Right ventricle myocardium inferior (tissue), 1 donor: ENCODE data around the gene CHMP3. TPM values are rescaled to one million over a fixed set of nuclear protein-coding genes. Genes with fewer than 3 reads are reported as not detected.
"Not testable (repeated sequence)": the region's sequence is repeated elsewhere in the genome, so short reads cannot be mapped to it uniquely, and the experiment has no call there.

Experiments used
- ATAC-seq: fragments of 200-7000 bp; cut with Tn5 transposase; one replicate; pipeline ENCODE4 v1.9.1; 2020; ENCODE audit warnings: mild to moderate bottlenecking, moderate library complexity
- DNase-seq: peaks from one replicate; pipeline ENCODE4 v3.0.0; 2021; ENCODE audit errors: missing footprints
- intact Hi-C: fragments of 100-400 bp; cut with DNase I; formaldehyde crosslinking; loops from one replicate; pipeline ENCODE4 v1.11.0; 2022
- total RNA-seq: library from RNA; stranded (reverse); fragmentation: NEBNext Ultra II Directional; extraction: Animal tissue kit (Norgen Biotek cat#: 25700); gene quantifications from one replicate; pipeline ENCODE4 v1.2.1, GENCODE V29; 2021
- donor health status: DM: no; HTN: yes; CAD: no; lungs with severe emphysema.

CHMP3 gene
- total RNA-seq, 1 donor from 2014 or later: 171 TPM

DNA sequence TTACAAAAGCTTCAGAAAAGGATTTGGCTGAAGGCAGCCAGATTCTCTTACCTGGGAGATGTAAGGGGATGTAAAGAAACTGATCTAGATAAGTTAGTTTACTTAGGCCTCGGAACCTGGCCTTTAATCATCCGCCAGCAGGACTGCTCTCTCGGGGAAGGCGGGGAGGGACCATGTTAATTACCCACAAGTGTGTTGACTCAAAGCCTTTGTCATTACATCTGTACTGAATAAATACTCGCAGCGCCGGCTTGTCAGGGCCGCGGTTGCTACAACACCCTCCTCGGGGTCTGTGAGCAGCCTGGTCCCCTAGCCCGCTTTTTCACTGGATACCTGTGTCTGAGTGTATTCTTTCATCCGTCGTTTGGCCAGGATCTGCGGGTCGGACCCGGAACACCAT, 6.7 kb downstream of the CHMP3 start:
- no peak for ATAC-seq
- intact Hi-C loops: no loop called here
- no peak for DNase-seq

DNA sequence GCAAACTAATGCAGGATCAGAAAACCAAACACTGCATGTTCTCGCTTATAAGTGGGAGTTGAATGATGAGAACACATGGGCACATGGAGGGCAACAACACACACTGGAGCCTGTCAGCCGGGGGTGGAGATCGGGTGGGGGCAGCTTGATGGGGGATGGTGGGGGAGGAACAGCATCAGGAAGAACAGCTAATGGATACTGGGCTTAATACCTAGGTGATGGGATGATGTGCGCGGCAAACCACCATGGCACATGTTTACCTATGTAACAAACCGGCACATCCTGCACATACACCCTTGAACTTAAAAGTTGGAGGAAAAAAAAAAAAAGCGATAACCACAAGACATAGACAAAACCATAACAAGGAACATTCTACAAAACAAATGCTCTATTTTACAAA, 10.4 kb downstream of the CHMP3 start:
- DNase-seq: no peak
- intact Hi-C loops: no loop called here
- no peak for ATAC-seq

DNA sequence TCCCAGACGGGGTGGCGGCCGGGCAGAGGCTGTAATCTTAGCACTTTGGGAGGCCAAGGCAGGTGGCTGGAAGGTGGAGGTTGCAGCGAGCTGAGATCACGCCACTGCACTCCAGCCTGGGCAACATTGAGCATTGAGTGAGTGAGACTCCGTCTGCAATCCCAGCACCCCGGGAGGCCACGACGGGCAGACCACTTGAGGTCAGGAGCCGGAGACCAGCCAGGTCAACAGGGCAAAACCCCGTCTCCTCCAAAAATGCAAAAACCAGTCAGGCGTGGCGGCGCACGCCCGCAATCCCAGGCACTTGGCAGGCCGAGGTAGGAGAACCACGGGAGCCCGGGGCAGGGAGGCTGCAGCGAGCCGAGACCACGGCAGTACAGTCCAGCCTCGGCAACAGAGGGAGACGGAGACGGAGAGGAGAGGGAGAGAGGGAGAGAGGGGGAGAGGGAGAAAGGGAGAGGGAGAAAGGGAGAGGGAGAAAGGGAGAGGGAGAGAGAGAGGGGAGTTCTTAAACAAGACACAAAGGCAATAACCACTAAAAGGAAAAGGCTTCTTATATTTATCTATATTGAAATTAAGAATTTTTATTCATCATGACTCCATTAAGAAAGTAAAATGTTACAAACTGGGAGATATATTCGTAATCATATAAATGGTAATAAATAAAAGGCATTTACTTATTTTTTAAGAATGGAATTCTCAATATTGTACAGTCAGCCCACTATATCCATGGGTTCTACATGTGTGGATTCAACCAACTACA, 13.1 kb downstream of the CHMP3 start:
- ATAC-seq, intact Hi-C loops, DNase-seq: not testable (repeated sequence)

DNA sequence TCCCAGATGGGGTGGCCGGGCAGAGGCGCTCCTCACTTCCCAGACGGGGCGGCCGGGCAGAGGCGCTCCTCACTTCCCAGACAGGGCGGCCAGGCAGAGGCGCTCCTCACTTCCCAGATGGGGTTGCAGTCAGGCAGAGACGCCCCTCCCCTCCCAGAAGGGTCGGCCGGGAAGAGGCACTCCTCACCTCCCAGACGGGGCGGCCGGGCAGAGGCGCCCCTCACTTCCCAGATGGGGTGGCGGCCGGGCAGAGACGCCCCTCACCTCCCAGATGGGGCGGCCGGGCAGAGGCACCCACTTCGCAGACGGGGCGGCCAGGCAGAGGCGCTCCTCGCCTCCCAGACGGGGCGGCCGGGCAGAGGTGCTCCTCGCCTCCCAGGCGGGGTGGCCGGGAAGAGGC, 13.8 kb downstream of the CHMP3 start:
- DNase-seq, ATAC-seq, intact Hi-C loops: not testable (repeated sequence)

DNA sequence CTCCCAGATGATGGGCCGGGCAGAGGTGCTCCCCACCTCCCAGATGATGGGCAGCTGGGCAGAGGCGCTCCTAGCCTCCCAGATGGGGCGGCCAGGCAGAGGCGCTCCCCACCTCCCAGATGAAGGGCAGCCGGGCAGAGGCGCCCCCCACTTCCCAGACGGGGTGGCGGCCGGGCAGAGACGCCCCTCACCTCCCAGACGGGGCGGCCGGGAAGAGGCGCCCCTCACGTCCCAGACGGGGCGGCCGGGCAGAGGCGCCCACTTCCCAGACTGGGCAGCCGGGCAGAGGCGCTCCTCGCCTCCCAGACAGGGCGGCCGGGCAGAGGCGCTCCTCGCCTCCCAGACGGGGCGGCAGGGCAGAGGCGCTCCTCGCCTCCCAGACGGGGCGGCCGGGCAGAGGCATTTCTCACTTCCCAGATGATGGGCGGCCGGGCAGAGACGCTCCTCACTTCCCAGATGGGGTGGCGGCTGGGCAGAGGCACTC, 14.3 kb downstream of the CHMP3 start:
- intact Hi-C loops, DNase-seq, ATAC-seq: not testable (repeated sequence)

DNA sequence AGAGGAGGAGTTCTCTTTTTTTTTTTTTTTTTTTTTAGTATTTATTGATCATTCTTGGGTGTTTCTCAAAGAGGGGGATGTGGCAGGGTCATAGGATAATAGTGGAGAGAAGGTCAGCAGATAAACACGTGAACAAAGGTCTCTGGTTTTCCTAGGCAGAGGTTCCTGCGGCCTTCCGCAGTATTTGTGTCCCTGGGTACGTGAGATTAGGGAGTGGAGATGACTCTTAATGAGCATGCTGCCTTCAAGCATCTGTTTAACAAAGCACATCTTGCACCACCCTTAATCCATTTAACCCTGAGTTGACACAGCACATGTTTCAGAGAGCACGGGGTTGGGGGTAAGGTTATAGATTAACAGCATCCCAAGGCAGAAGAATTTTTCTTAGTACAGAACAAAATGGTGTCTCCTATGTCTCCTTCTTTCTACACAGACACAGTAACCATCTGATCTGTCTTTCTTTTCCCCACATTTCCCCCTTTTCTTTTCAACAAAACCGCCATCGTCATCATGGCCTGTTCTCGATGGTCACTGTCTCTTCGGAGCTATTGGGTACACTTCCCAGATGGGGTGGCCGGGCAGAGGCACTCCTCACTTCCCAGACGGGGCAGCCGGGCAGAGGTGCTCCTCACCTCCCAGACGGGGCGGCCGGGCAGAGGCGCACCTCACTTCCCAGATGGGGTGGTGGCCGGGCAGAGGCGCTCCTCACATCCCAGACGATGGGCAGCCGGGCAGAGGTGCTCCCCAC, 14.9 kb downstream of the CHMP3 start:
- ATAC-seq, DNase-seq, intact Hi-C loops: not testable (repeated sequence)

DNA sequence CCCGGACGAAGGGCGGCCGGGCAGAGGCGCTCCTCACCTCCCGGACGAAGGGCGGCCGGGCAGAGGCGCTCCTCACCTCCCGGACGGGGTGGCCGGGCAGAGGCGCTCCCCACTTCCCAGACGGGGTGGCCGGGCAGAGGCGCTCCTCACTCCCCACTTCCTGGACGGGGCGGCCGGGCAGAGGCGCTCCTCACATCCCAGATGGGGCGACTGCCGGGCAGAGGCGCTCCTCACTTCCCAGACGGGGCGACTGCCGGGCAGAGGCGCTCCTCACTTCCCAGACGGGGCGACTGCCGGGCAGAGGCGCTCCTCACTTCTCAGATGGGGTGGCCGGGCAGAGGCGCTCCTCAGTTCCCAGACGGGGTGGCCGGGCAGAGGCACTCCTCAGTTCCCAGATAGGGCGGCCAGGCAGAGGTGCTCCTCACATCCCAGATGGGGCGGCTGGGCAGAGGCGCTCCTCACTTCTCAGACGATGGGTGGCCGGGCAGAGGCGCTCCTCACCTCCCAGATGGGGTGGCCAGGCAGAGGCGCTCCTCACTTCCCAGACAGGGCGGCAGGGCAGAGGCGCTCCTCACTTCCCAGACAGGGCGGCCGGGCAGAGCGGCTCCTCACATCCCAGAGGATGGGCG, 17.8 kb downstream of the CHMP3 start:
- DNase-seq, intact Hi-C loops, ATAC-seq: not testable (repeated sequence)

DNA sequence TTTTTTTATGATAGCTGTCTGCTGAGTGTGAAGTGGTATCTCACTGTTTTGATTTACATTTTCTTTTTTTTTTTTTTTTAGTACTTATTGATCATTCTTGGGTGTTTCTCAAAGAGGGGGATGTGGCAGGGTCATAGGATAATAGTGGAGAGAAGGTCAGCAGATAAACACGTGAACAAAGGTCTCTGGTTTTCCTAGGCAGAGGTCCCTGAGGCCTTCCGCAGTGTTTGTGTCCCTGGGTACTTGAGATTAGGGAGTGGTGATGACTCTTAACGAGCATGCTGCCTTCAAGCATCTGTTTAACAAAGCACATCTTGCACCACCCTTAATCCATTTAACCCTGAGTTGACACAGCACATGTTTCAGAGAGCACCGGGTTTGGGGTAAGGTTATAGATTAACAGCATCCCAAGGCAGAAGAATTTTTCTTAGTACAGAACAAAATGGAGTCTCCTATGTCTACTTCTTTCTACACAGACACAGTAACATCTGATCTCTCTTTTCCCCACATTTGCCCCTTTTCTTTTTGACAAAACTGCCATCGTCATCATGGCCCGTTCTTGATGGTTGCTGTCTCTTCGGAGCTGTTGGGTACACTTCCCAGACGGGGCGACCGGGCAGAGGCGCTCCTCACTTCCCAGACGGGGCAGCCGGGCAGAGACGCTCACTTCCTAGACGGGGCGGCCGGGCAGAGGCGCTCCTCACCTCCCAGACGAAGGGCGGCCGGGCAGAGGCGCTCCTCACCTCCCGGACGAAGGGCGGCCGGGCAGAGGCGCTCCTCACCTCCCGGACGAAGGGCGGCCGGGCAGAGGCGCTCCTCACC, 18.8 kb downstream of the CHMP3 start:
- ATAC-seq, DNase-seq, intact Hi-C loops: not testable (repeated sequence)

DNA sequence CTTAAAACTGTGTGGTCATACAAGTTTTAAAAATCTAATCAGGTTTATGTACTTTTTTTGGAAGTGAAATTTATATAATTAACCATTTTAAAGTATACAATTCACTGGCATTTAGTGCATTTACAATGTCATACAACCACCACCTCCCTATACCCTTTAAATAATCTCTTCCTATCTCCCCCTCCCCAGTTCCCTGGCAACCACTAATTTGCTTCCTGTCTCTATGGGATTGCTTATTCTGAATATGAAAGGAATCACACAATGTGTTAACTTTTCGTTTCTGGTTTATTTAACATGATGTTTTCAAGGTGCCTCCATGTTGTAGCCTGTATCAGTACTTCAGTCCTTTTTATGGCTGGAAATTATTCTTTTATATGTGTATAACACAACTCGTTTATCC, 19.4 kb downstream of the CHMP3 start:
- intact Hi-C loops: no loop called here
- DNase-seq (no peak), ATAC-seq (no peak)

DNA sequence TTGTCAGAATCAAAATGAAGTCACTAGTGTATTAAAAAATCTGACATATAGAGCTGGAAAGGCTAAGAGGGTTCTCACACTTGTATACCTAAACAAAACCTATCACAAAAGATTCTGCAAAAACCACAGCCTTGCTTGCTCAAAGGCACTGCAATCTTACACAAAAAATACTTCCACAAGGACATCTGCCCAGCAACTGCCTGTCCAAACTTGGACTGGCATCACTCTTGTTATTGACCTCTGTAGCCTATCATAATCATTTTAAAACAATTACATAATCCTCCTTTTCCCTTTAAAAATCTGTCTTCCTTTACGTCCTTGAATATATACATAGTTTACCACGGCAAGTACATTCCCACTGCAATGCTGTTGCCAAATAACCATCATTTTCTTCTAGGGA, 19.9 kb downstream of the CHMP3 start:
- intact Hi-C loops: no loop called here
- ATAC-seq (no peak), DNase-seq (no peak)

DNA sequence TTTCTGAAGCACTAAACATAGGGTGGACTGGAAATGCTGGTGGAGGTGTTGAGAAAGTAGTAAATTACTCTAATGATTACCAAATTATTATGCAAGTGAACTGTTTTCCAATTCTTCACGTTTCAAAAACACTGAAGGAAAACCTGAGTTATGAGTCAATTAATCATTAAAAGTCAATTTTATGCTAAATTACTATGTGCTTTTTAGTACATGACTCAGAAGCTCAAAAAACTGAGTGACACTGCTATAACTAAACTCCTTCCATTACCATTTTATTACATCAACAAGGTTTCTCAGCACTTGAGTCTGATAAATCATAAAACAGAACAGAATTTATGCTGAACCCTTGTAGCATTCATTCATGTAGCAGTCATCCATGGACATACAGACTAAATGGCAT, 20.4 kb downstream of the CHMP3 start:
- no peak for ATAC-seq
- DNase-seq: no peak

DNA sequence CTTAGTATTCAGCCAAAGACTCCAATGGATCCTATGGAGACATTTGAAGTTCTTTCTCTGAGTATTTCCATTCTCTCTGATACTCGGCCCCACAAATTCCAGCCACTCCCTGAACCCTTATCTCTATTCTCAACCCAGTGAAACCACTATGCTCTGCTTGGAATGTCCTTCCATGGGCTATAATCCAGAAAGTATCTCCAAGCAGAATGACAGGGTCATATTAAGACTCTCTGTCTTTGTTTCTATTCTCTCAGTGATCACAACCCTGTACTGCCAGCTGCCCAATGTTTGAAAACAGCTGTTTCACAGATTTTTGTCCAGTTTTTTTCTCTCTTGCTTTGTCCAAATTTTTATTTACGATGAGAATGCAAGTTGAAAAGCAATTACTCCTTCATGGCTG, 21.9 kb downstream of the CHMP3 start:
- intact Hi-C loops: no loop called here
- no peak for DNase-seq
- ATAC-seq: peak; percentile 56

More for the DNA sequence above, 20.4 kb downstream of the CHMP3 start:
- intact Hi-C loops: no loop called here

DNA sequence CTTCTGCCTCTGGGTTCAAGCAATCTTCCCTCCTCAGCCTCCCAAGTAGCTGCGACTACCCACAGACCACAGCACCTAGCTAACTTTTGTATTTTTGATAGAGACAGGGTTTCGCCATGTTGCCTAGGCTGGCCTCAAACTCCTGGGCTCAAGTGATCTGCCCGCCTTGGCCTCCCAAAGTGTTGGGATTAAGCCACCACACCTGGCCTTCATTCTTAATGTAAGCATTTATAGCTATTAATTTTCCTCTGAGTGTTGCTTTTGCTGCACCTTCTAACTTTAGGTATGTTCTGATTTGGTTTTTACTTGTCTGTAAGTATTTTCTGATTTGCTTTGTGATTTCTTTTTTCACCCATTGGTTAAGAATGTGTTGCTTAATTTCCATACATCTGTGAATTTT, 29.7 kb downstream of the CHMP3 start:
- intact Hi-C loops: no loop called here
- DNase-seq (no peak), ATAC-seq (no peak)

DNA sequence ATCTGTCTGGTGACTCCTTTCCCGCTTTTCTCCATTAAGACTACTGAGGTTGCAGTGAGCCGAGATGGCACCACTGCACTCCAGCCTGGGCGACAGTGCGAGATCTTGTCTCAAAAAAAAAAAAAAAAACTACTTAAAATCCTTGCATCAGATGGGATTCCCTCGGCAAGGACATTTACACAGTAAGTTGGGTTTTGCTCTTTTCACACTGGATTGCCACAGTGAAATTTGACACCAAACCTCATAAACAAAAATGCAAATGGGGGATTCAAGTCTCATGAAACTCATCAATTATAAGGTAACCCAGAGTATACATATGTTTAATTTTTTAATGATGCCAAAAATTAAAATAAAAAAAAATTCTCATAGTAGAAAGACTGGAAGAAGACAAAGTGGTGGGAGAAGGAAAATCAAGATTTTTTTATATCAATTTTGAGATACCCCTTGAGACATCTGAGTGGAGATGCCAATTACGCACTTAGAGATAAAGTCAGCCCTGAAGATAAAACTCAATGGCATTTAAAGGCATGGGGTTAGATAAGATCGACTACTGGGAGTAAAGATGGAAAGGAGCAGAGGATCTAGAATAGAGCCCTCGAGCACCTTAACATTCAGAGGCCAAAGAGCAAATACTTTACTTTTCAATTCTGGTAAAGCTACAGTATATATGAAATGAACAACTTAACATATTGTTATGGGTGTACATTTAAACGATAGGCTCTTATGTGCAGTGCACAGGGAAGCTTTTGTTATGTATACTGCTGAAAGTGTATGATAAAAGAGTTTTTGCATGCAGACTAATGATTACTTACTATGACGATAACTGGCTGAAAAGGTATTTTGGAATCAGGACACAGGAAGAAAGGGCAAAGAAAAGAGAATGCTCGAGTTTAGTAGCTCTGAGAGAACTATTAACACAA, 37.6 kb downstream of the CHMP3 start:
- ATAC-seq (no peak), DNase-seq (no peak)
- intact Hi-C loops: no loop called here

DNA sequence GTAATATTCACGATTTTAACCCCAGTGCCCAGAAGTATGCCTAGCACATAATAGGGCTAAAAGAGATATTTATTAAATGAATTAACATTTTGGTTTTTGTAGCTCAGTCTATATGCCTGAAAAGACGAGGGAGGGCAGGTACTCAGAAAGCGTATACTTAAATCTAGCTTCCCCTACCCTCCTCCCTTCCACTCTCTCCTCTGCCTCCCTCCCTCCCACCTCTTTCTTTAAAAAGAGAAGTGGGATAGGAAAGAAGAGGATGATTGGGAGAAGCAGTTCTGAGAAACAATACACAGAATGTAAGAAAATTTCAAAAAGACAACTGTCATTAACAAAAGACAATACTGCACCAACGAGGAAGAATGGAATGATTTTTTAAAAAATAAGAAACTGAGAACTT, 39.8 kb downstream of the CHMP3 start:
- no peak for ATAC-seq
- intact Hi-C loops: no loop called here

DNA sequence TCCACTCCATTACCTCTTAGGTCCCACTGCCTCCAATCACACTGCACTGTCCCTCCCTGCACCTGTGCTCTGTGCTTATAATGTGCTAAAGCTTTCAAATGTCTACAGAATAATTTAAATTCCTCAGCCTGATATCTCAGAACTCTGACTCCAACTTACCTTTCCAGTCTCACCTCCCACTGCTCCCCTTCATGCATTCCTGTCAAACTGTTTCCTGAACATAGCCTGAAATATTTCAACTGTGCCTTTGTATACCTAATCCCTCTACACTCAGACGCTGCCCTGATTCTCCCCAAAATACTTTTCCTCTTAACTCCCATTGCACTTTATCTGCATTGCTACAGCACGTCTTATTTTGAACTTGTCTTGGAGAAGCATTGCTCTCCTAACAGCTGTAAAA, 40.5 kb downstream of the CHMP3 start:
- no peak for ATAC-seq
- intact Hi-C loops: no loop called here
- DNase-seq: no peak

More for the DNA sequence above, 39.8 kb downstream of the CHMP3 start:
- no peak for DNase-seq

DNA sequence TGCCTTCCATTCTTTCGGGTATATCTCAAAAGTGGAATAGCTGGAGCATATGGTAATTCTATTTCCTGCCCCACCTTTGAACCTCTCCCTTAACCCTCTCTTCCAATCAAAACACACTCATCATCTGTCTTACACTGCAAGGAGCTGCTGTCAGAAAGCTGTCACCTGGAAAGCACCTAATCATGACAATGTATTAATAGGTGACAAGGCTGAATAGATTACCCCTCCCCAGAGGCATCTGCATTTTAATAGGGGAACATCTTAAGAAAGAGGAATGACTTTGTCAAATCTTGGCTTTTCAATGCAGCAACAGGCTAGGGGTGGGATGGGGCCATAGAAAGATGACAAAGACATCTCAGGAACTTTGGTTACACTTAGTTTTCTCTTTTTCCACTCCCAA, 41.3 kb downstream of the CHMP3 start:
- intact Hi-C loops: no loop called here
- ATAC-seq (no peak), DNase-seq (no peak)

DNA sequence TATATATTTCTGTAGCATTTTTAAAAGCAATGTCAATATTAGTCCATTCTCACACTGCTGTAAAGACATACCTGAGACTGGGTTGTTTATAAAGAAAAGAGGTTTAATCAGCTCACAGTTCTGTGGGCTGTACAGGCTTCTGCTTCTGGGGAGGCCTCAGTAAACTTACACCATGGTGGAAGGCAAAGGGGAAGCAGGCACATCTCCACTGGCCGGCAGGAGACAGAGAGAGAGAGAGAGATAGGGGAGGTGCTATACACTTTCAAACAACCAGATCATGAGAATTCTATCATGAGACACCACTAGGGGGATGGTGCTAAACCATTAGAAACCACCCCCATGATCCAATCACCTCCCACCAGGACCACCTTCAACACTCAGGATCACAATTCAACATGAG, 43.1 kb downstream of the CHMP3 start:
- ATAC-seq: no peak
- intact Hi-C loops: no loop called here
- DNase-seq: no peak
